ENCODE results near the gene ARMH3.
"Not testable (repeated sequence)": the region's sequence is repeated elsewhere in the genome, so short reads cannot be mapped to it uniquely, and the experiment has no call there.

ARMH3 gene

GRCh38 chr10:102040305-102041050 lies 15.5 kb downstream of the ARMH3 start:
- DNase-seq: no peak

DNA sequence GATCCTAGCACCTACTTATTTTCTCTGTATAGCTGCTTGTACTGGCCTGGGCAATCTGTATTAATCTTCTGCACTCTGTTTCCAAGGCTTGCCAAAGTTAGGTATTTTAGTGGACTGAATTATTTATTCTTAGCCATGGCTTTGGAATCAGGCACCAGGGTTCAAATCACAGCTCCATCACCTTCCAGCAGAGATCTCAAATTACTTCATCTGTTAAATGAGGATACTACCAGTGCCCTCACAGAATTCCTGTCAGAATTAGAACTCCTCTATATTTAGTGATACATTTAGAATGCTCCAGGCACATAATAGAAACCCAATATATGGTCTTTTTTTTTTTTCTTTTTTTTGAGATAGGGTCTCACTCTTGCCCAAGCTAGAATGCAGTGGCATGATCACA lies 17.6 kb downstream of the ARMH3 start:
- no peak for DNase-seq

DNA sequence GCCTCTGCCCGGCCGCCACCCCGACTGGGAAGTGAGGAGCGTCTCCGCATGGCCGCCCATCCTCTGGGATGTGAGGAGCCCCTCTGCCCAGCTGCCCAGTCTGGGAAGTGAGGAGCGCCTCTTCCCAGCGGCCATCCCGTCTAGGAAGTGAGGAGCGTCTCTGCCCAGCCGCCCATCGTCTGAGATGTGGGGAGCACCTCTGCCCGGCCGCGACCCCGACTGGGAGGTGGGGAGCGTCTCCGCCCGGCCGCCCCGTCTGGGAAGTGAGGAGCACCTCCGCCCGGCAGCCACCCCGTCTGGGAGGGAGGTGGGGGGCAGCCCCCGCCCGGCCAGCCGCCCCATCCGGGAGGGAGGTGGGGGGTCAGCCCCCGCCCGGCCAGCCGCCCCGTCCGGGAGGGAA lies 20.2 kb downstream of the ARMH3 start:
- not testable (repeated sequence) for DNase-seq

DNA sequence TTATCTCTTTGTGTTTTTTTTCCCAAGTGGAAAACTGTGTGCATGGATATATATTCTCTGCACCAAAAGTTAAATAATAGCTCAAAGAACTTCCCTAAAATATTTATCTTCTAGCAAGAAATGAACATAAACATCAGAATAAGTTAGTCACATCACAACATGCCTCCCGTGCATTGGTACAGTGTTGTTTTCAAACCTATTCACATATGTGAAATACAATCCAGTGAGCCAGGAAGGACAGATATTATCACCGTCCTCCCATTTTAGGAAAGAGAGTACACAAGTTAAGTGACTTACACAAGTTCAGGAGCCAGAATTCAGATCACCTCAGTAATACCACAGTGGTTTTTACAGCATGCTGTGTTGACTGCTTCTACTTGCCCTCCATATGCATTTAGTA lies 22.2 kb downstream of the ARMH3 start:
- no peak for DNase-seq

- no peak for DNase-seq
Observed at GRCh38 chr10:102027261-102027660, 28.7 kb downstream of the ARMH3 start.

DNA sequence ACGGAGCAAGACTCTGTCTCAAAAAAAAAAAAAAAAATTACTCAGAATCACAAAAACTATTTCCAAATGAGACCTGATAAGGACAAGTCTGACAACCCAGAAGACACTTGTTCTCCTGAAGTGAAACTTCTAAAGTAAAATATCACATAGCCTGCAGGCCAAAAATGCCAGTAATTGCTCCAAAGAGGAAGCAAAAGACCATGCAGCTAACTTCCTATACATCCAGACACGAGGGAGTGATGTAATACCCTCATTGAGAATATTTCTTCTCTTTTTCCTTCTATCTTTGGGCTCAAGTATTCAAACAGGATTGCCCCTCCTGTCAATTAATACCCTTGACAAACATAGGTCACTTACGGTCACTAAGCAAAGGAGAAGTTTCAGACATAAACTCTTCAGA lies 31.2 kb downstream of the ARMH3 start:
- peak; percentile 78 to 82 for DNase-seq

DNA sequence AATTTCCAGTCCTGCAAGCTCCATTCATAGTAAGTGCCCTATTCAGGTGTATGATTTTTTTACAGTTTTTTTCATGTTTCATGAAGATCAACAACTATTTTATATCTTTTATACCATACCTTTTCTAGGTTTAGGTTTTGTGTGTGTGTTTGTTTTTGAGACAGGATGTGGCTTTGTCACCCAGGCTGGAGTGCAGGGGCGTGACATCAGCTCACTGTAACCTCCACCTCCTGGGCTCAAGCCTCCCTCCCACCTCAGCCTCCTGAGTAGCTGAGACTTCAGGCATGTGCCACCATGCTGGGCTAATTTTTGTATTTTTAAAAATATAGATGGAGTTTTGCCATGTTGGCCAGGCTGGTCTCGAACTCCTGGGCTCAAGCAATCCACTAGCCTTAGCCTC lies 35.0 kb downstream of the ARMH3 start:
- no peak for DNase-seq

DNA sequence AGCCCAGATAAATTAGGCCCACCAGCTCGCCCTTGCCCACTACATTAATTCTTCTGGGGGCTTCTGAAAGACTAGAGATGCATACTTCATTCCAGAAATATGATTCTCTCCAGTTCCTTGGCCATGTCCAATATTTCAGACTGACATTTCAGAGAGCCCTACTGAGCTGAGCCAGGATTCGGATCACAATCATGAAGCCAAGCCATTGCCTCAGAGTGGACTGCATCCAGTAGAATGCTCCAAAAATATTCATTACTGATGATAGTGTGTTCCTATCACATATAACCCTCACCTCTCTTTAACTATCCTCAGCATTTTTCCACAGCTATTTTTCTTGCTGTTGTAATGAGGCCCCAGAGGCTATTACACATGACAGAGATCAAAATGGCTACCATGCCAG lies 38.7 kb downstream of the ARMH3 start:
- DNase-seq: no peak

- DNase-seq: no peak
Observed at GRCh38 chr10:102016416-102016815, 39.6 kb downstream of the ARMH3 start.

DNA sequence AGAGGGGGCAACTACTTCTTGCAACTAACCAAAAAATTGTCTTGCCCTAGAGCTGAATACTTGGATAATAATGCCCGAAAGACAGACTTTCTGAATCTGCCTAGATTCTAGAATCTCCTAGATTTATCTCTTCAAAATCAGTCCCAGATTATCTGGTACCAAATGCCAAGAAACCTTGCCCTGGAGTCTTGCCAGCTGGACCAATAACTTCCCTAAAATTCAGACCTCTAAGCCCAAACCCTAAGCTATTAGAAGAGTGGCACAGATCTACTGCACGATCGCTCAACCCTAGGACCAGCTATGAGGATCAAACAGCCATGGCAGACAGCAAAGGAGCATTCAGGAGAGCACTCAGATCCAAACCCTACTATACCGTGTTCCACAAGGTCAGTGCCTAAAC lies 45.0 kb downstream of the ARMH3 start:
- no peak for DNase-seq

- peak; percentile 66 to 79 for DNase-seq
Observed at GRCh38 chr10:102009801-102010425, 46.1 kb downstream of the ARMH3 start.

- DNase-seq: peak; percentile 40 to 52
Observed at GRCh38 chr10:102007796-102008195, 48.2 kb downstream of the ARMH3 start.

GRCh38 chr10:102007031-102007430 lies 48.9 kb downstream of the ARMH3 start:
- peak; percentile 71 for DNase-seq

- peak; percentile 78 to 79 for DNase-seq
Observed at GRCh38 chr10:102004376-102004775, 51.6 kb downstream of the ARMH3 start.

DNA sequence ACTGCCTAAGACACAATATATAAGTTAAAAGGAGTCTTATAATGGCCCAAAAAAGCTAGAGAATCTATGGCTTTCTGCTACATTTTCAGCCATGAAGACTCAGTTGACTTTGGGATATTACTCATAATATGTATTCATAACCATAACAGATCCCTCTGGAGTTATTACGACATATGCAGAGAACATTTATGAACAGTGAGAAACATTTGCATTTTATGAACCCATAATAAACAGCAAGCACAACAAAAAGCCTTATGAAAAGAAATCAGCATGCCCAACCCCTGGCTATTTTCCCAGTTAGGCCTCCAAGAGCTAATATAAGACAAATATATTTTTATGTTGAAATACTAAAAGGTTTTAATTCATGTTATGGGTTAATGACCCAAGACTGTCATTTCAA lies 52.4 kb downstream of the ARMH3 start:
- peak; percentile 31 to 38 for DNase-seq

DNA sequence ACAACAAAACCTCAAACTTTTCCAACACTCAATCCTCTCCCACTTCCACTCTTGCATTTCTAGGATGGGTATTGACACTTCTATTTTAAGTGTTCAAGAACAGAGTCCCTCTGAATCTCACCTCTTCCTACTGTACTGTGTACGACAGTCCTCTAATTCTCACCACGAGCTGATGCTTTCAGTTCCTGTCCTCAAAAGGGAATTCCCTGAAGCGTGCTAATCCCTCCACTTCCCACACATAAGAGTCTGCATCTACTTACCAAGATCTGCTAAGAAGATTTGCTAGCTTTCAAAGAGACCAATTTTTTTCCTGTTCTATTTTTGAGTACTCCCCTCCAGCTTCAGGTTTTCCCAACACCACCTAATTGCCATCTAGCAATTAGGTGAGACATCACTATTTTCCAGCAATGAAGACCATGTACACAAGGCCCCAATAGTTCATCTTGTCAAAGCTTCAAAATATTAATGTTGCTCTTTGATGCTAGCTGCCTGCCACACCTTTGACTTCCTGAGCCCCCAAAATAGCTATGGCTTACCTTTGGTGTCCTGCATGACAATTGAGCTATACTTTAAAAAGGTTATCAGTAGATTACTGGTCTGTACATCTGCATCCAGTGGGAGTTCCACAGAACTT lies 54.4 kb downstream of the ARMH3 start:
- DNase-seq: peak; percentile 88

DNA sequence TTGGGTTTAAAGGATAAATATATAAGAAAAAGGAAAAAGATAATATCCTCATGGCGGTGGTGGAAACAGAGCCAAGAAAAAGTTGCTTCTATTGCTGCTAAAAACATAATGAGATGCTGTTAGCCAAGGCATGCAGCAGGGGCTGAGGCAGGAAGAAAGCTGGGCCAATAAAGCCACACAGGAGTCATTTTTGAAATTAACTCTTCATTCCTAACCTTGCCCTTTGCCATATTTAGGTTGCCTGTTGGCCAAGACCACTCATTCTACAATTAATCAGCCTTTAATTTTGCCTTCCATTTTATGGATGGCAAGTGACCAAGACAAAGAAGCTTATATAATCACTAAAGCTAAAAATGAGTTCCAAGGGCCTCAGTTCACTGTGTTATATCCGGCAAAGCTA lies 58.2 kb downstream of the ARMH3 start:
- DNase-seq: no peak

DNA sequence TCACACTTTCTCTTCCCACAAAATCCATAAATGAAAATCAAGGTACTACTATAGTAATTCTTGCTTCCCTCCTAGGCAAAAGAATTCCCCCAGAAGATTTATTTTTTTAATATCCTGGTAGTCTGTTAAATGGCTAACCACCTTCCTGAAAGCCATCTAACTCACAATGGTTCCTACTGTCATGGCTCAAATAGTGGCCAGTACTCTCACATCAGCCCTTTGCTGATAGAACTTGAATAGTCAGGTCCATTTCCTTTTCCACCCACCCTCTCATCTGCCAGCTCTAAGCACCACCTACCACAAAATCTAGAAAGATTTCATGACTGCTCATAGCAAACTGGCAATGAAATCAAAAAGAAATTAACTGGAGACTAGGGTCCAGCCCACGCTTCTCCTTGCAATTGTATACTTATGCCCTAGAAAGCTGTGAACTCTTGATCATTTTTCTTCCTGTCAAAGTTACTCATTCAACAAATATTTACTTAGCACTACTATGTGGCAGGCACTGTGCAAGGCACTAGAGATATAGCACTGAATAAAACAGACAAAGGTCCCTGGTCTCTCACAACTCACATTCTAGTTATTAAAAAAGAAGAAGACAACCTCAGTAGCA lies 60.4 kb downstream of the ARMH3 start:
- DNase-seq: no peak

- no peak for DNase-seq
Observed at GRCh38 chr10:101993651-101994200, 62.2 kb downstream of the ARMH3 start.

- no peak for DNase-seq
Observed at GRCh38 chr10:101993221-101993620, 62.8 kb downstream of the ARMH3 start.

DNA sequence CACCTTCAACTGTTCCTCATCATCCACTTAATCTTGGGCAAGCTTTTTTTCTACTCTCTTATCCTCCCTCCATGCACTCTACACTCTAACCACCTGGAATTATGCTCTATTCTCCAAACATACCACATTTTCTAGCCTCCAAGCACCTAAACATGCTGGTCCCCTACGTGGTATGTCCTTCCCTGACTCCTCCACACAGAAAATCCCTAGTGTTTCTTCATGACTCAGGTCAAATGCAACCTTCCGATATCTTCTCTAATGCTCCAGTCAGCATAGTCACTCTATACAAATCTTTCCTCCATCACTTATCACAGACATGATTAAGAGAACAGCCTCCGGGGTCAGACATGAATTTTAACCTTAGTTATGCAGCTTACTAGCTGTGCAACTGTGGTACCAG lies 68.8 kb downstream of the ARMH3 start:
- DNase-seq: no peak

GRCh38 chr10:101986624-101986971 lies 69.4 kb downstream of the ARMH3 start:
- peak; percentile 55 for DNase-seq

- DNase-seq: not testable (repeated sequence)
Observed at GRCh38 chr10:101980677-101981076, 75.3 kb downstream of the ARMH3 start.
